ENCODE measurements around the gene CIB4. TPM values are rescaled to one million over a fixed set of nuclear protein-coding genes. Genes with fewer than 3 reads are reported as not detected.

CIB4 gene
- total RNA-seq, 1 donor from 2014 or later = not detected

DNA sequence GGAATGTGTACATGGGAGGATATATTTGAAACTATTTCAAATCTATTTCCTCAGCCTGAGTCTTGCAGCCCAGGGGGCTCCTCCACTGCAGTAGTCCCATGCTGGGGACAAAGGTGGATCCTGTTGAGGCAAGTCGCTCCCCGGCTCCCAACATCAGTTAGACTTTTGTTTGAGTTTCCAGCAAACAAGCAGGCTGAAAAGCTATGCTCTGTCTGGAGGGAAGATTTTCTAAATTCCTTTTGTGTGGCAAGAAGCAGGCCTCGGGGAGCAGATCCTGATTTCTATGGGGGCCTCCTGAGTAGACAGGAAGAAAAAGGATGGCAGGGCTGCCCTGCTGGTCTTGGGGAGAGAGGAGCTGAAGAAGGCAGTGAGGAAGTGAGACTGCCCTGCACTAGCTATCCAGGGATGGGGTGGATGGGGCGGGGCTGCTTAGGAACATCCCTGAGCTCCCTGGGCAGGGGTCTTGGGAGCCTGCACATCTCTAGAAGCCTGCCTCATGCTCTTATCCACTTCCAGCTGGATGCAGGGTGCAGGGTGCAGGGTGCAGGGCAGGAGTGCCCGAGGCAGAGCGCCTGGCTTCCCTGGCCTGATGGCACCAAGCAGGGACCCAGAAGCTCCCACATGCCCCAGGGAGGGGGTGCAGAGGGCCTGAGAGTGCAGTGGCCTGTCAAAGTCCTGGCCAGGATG is 6.0 kb upstream of the CIB4 start:
- TF ChIP-seq, protein P1, sequence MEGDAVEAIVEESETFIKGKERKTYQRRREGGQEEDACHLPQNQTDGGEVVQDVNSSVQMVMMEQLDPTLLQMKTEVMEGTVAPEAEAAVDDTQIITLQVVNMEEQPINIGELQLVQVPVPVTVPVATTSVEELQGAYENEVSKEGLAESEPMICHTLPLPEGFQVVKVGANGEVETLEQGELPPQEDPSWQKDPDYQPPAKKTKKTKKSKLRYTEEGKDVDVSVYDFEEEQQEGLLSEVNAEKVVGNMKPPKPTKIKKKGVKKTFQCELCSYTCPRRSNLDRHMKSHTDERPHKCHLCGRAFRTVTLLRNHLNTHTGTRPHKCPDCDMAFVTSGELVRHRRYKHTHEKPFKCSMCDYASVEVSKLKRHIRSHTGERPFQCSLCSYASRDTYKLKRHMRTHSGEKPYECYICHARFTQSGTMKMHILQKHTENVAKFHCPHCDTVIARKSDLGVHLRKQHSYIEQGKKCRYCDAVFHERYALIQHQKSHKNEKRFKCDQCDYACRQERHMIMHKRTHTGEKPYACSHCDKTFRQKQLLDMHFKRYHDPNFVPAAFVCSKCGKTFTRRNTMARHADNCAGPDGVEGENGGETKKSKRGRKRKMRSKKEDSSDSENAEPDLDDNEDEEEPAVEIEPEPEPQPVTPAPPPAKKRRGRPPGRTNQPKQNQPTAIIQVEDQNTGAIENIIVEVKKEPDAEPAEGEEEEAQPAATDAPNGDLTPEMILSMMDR (IDR thresholded peaks at IDR 0.05) = no peak
- H3K9me3 ChIP-seq = no peaks in the 10 kb centered on the region
- ATAC-seq = no peak
- no peak overlapping the region for H3K27ac ChIP-seq
- intact Hi-C loops (cut with DNase I) = no loop called here
- H3K4me3 ChIP-seq = no peak overlapping the region
- H3K27me3 ChIP-seq (ENCODE audit: low read depth) = no peaks in the 10 kb centered on the region
- DNase-seq = no peak
- no peaks in the 10 kb centered on the region for H3K36me3 ChIP-seq
- peaks cover 4% of the 10 kb centered on the region for H3K4me1 ChIP-seq

DNA sequence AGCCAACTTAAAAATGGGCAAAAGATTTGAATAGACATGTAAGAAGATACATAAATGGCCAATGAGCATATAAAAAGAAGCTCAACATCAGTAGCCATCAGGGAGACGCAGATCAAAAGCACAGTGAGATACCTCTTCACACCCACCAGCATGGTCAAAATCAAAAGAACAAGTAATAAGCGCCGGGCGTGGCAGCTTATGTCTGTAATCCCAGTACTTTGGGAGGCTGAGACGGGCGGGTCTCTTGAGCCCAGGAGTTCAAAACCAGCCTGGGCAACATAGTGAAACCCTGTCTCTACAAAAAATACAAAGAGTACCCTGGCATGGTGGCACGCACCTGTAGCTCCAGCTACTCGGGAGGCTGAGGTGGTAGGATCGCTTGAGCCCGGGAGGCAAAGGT is 4.6 kb upstream of the CIB4 start:
- Histone ChIP-seq H3K4me3 (no peak overlapping the region), H3K27me3 (ENCODE audit: low read depth) (no peaks in the 10 kb centered on the region), H3K4me1 (peaks cover 4% of the 10 kb centered on the region), H3K27ac (no peak overlapping the region), H3K36me3 (no peaks in the 10 kb centered on the region), H3K9me3 (no peaks in the 10 kb centered on the region)
- ATAC-seq (no peak), DNase-seq (no peak)
- TF ChIP-seq, protein P1 (IDR thresholded peaks at IDR 0.05) = no peak
- intact Hi-C loops (cut with DNase I) = no loop called here

DNA sequence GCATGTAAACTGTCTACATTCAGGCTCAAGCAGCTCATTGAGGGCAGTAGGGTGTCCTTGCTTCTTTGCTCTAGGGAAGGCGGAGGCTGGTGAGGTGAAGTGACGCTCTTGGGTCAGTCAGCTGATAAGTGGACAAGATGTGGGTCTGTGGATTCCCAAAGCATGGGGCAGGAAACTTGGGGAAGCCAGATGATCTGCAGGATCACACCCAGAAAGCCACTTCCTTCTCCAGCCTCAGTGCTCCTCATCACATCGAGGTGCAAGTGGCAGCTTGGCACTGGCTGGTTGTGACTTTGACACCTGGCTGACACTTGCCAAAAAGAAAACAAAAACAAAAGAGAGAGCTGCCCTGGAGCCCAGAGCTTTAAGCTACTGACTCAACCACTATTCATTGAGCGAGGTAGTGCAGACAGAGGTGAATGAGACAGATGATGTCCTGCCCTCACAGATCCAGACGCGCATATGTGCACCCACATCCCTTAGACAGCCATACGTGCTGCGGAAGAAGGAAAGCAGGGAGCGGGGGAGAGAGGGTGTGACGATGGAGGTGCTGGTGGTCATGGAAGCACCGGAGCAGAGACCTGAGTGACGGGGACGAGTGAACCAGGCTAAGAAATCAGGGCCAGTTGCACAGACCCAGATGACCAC is 3.1 kb upstream of the CIB4 start:
- Histone ChIP-seq H3K4me3 (no peak overlapping the region), H3K27me3 (ENCODE audit: low read depth) (no peaks in the 10 kb centered on the region), H3K27ac (no peak overlapping the region), H3K4me1 (peaks cover 11% of the 10 kb centered on the region), H3K36me3 (no peaks in the 10 kb centered on the region), H3K9me3 (no peaks in the 10 kb centered on the region)
- DNase-seq = no peak
- TF ChIP-seq, protein P1 (IDR thresholded peaks at IDR 0.05) = no peak
- intact Hi-C loops (cut with DNase I) = no loop called here
- ATAC-seq = no peak

DNA sequence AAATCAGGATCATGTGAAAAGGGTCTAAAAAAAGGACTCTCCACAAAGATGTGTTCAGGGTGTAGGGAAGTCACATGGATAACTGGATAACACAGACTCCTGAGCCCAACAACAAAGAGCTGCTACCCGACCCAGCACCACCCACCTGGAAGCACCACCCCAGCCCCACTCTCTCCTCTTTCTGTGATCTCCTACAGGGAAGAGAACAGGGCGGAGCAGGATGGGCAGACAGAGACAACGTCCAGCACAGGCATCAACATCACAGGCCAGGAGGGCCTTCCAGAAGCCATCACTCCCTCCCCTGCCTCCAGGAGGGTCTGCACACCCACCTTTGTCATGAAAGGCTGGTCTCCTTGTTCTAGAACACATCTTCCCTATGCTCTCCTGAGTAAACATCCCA is 1.3 kb upstream of the CIB4 start:
- TF ChIP-seq, protein P1 (IDR thresholded peaks at IDR 0.05) = no peak
- no peak overlapping the region for H3K27ac ChIP-seq
- no peak for ATAC-seq
- H3K4me3 ChIP-seq = no peak overlapping the region
- H3K27me3 ChIP-seq (ENCODE audit: low read depth) = no peaks in the 10 kb centered on the region
- no peak for DNase-seq
- H3K9me3 ChIP-seq = no peaks in the 10 kb centered on the region
- intact Hi-C loops (cut with DNase I) = no loop called here
- H3K4me1 ChIP-seq = peaks cover 11% of the 10 kb centered on the region
- no peaks in the 10 kb centered on the region for H3K36me3 ChIP-seq

DNA sequence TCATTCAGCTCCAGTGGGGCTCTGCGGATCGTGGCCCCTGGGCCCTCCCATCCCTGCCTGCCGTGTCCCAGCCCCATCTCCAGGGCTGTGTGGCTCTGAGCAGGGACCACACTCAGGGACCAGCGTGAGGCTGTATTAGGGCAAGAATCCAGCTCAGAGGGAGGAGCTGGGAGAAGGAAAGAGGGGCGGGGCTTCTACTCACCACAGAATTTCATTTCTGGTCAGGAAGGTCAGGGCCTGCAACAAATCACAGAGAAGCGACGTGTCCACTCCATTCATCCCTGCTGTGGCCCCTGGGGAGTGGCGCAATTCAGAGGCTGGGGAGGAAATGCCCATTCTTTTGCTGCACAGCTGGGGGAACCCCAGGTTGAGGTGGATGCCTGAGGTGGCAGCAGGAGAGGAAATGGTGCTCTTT is 828 bp downstream of the CIB4 start:
- Histone ChIP-seq H3K36me3 (no peaks in the 10 kb centered on the region), H3K27me3 (ENCODE audit: low read depth) (no peaks in the 10 kb centered on the region), H3K9me3 (no peaks in the 10 kb centered on the region), H3K4me3 (peak overlapping the region; percentile 19), H3K4me1 (peaks cover 11% of the 10 kb centered on the region), H3K27ac (no peak overlapping the region)
- intact Hi-C loops (cut with DNase I) = no loop called here
- DNase-seq (no peak), ATAC-seq (peak; percentile 50 to 72)
- TF ChIP-seq, protein P1 (IDR thresholded peaks at IDR 0.05) = no peak

Measured in lower lobe of right lung (tissue), 2 donors.